Peyer's patch (tissue), 4 donors: ENCODE measurements around the gene GPR141. TPM values are rescaled to one million over a fixed set of nuclear protein-coding genes. Genes with fewer than 3 reads are reported as not detected.

ENCODE experiments used
- DNase-seq, 3 donors: peaks; one replicate each; pipeline ENCODE4 v3.0.0-alpha.2; 2017 to 2019
- H3K27ac ChIP-seq, 4 donors: fragments of 200-600 bp; sonication (generic); one replicate each; pipeline ENCODE4 v1.5.1; 2016 to 2019
- H3K27me3 ChIP-seq, 2 donors: fragments of 200-600 bp; sonication (generic); one replicate each; pipeline ENCODE4 v1.5.1; 2019
- H3K36me3 ChIP-seq, 3 donors: fragments of 200-600 bp; sonication (generic); one replicate each; pipeline ENCODE4 v1.5.1; 2016 to 2019
- H3K4me1 ChIP-seq, 4 donors: fragments of 200-600 bp; sonication (generic); one replicate each; pipeline ENCODE4 v1.5.1; 2016 to 2019
- H3K4me3 ChIP-seq, 4 donors: fragments of 200-600 bp; sonication (generic); 1 replicate in 3 of 4; 2 replicates in 1 of 4; pipeline ENCODE4 v1.5.1; 2016 to 2019; ENCODE audit warnings: mild to moderate bottlenecking in 1 of 4
- H3K9me3 ChIP-seq, 4 donors: fragments of 200-600 bp; sonication (generic); one replicate each; pipeline ENCODE4 v1.5.1; 2016 to 2019; ENCODE audit warnings: mild to moderate bottlenecking in 1 of 4
- CTCF ChIP-seq, 6 experiments: fragments of 450-650 bp in 4 of 6; fragments of 200-600 bp in 2 of 6; sonication (generic) in 1 of 6; IDR thresholded peaks; one replicate each; pipeline ENCODE4 v1.5.1; 2017 to 2019; ENCODE audit warnings: antibody characterized with exemption in 6 of 6, mild to moderate bottlenecking in 3 of 6, moderate library complexity in 1 of 6
- POLR2A ChIP-seq, 2 donors: fragments of 450-650 bp; IDR thresholded peaks; one replicate each; pipeline ENCODE4 v1.5.1; 2017; ENCODE audit warnings: antibody characterized with exemption in 2 of 2, mild to moderate bottlenecking in 2 of 2, moderate library complexity in 2 of 2
- total RNA-seq, 4 donors: library from RNA; depleted of rRNA; stranded (reverse); fragments of >200 nt; gene quantifications; one replicate each; pipeline ENCODE4 v1.1.0, GENCODE V29; 2016

The GPR141 gene
- total RNA-seq, 4 donors from 2014 or later = not detected

GRCh38 chr7:37656913-37657530, 26.5 kb upstream of the GPR141 start:
- TF ChIP-seq CTCF (IDR thresholded peaks at IDR 0.05) = no peak
- no peak for TF ChIP-seq POLR2A (IDR thresholded peaks at IDR 0.05)
- H3K27ac ChIP-seq = no peak overlapping the region
- H3K27me3 ChIP-seq = no peaks in the 10 kb centered on the region
- DNase-seq = no peak
- no peaks in the 10 kb centered on the region for H3K9me3 ChIP-seq
- no peaks in the 10 kb centered on the region for H3K4me1 ChIP-seq
- H3K4me3 ChIP-seq = no peak overlapping the region
- H3K36me3 ChIP-seq = no peaks in the 10 kb centered on the region

- Histone ChIP-seq H3K9me3 (no peaks in the 10 kb centered on the region), H3K4me3 (no peak overlapping the region), H3K27me3 (no peaks in the 10 kb centered on the region), H3K27ac (no peak overlapping the region), H3K4me1 (no peaks in the 10 kb centered on the region), H3K36me3 (no peaks in the 10 kb centered on the region)
- TF ChIP-seq CTCF (IDR thresholded peaks at IDR 0.05) = no peak
- no peak for TF ChIP-seq POLR2A (IDR thresholded peaks at IDR 0.05)
- DNase-seq = no peak
These were observed 25.8 kb upstream of the GPR141 start for GRCh38 chr7:37657816-37658215.

- Histone ChIP-seq H3K36me3 (no peaks in the 10 kb centered on the region), H3K9me3 (no peaks in the 10 kb centered on the region), H3K27ac (no peak overlapping the region), H3K4me1 (no peaks in the 10 kb centered on the region), H3K27me3 (no peaks in the 10 kb centered on the region), H3K4me3 (no peak overlapping the region)
- DNase-seq = no peak
- TF ChIP-seq CTCF (IDR thresholded peaks at IDR 0.05) = no peak
- no peak for TF ChIP-seq POLR2A (IDR thresholded peaks at IDR 0.05)
These were observed 23.5 kb upstream of the GPR141 start for GRCh38 chr7:37659971-37660565.

GRCh38 chr7:37660614-37661013, 23.0 kb upstream of the GPR141 start:
- Histone ChIP-seq H3K4me3 (no peak overlapping the region), H3K9me3 (no peaks in the 10 kb centered on the region), H3K4me1 (no peaks in the 10 kb centered on the region), H3K27ac (no peak overlapping the region), H3K36me3 (no peaks in the 10 kb centered on the region), H3K27me3 (no peaks in the 10 kb centered on the region)
- DNase-seq = no peak
- TF ChIP-seq POLR2A (IDR thresholded peaks at IDR 0.05) (no peak), CTCF (IDR thresholded peaks at IDR 0.05) (no peak)

- no peak for DNase-seq
- Histone ChIP-seq H3K9me3 (no peaks in the 10 kb centered on the region), H3K27me3 (no peaks in the 10 kb centered on the region), H3K4me3 (no peak overlapping the region), H3K4me1 (no peaks in the 10 kb centered on the region), H3K36me3 (no peaks in the 10 kb centered on the region), H3K27ac (no peak overlapping the region)
- no peak for TF ChIP-seq CTCF (IDR thresholded peaks at IDR 0.05)
- no peak for TF ChIP-seq POLR2A (IDR thresholded peaks at IDR 0.05)
These were observed 19.9 kb upstream of the GPR141 start for GRCh38 chr7:37663693-37664092.
